Ramos (cell line): ENCODE results near the gene PCNX3.

Source experiments
- in situ Hi-C: fragments of 300-500 bp; cut with MboI; formaldehyde crosslinking; loops from one replicate; pipeline ENCODE4 v1.14.3; 2022; ENCODE audit warnings: low sequenced_read_pairs; ENCODE audit not compliant: unreplicated experiment

PCNX3 gene

DNA sequence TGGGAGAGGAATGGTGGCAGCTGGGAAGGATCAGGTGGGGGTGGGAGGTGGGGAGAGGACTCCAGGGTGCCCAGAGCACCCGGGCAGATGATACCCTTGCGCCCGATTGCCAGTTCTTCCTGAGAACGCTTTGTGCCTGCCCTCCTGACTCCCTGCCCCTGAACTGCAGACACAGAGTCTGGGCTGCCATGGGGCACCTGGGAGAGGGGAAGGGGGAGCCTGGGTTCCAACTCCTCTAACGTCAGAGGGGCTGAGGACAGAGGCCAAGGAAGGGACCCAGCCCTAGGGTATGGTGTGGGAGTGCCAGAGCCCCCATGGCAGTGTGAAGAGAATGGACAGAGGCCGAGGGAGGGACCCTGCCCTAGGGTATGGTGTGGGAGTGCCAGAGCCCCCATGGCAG, 19.1 kb upstream of the PCNX3 start:
- in situ Hi-C loops = no loop called here

DNA sequence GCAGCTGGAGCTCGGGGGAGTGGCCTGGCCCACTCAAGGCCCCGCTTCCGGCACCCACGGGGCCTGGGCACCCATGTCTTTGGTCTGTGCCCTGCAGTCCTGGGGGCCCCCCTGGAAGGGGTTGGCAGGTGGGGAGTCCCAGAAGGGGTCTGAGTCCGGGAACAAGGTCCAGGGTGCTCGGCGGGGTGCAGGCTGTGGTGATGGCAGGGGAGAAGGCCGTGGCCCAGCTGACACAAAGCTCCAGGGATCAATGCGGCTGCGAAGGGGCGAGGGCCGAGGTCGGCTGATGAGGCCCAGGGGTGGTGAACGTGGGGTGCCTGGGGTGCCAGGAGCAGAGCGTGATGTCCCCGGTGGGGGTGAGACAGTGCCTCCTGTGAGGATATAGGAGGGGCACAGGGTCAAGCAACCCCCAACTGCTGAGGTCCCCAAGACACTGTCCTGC, 17.3 kb upstream of the PCNX3 start:
- in situ Hi-C loops = no loop called here

DNA sequence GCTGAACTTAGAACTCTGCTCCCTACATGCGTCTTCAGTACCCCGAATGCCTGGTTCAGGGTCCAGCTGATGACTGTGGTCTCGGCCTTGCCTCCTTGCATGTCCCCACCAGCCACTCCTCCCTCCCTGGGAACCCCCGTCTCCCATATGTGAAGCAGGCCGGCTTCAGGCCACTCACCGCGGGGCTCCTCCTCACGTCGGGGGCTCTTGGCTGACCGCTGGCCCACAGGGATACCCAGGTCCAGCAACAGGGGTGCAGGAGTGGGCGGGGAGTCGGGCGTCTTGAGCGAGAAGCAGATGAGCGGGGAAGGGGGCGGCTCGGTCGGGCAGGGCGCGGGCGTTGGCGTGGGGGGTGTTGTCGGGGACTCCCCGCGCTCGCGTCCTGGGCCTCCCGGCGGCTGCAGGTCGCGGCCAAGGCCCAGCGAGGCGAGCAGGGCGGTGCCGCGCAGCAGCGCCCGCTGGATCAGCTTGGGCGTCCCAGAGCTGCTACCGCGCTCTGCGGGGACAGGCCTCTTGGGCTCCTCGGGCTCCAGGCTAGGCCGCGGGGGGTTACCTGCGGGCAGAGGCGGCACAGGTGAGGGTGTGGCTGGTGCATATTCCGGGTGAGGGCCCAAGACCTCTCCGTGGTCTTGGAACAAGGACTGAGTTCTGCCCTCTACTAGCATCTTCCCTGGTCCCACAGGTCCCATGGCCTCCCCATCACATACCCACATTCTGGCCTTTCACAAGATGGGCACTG, 16.2 kb upstream of the PCNX3 start:
- in situ Hi-C loops = no loop called here

DNA sequence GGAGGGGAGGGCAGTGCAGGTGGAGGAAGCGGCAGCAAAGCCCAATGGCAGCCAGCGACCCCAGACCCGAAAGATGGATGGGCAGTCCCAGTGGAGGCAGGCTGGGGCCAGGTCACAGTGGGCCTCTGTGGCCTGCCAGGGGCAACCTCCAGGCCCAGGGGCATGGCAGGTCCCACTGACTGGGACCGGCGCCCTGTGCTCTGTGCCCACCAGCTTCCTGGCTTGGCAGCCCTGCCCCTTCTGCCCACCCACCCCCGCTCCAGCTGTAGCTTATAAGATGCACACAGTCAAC, 15.7 kb upstream of the PCNX3 start:
- in situ Hi-C loops = no loop called here

DNA sequence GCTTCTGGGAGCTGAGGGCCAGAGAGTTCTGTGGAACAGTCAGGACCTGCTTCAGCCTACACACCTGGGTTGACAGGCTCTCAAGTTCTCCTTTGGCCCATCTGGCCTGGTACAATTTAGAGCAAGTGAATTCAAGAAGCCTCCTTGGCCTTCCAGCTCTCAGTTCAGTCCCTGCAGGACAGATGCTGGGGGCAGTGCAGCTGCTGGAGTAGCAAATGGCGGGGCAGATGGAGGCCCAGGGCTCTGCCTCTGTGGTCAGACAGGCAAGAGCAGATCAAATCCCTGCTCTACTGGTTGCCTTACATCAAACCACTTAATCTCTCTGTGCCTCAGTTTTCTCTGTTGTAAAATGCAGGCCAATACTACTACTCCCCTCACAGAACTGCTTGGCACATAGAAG, 11.3 kb upstream of the PCNX3 start:
- in situ Hi-C loops = no loop called here

DNA sequence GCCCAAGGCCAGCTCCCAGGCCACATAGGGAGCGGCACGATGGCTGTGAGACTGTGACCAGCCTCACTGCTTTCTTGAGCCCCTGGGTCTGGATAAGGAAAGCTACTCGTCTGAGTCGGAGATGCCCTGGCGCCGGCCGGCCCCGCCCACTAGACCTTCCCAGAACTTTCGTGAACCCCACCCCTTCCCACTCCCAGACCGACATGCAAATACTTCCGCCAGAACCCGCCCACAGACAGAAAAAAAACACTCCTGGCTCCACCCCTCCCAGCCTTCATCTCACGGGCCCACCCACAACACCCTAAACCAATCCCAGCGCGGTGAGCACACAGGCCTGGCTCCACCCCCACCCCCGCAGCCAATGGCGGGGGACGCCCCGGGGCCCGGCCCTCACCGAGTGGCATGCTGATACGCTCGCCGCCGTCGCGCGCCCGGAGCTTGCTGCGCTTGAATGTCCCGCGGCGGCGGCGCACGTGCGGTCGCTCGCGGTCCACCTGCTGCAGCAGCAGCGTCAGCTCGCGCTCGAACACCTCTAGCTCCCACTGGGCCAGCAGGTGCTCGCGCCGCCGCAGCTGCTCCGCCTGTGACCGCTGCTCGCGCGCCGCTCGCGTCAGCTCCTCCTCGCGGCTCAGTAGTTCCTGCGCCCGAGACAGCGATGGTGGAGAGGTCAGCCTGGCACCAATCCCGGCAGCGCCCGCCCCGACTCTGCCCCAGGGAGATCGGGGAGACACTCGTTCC, 8.5 kb upstream of the PCNX3 start:
- in situ Hi-C loops = no loop called here

DNA sequence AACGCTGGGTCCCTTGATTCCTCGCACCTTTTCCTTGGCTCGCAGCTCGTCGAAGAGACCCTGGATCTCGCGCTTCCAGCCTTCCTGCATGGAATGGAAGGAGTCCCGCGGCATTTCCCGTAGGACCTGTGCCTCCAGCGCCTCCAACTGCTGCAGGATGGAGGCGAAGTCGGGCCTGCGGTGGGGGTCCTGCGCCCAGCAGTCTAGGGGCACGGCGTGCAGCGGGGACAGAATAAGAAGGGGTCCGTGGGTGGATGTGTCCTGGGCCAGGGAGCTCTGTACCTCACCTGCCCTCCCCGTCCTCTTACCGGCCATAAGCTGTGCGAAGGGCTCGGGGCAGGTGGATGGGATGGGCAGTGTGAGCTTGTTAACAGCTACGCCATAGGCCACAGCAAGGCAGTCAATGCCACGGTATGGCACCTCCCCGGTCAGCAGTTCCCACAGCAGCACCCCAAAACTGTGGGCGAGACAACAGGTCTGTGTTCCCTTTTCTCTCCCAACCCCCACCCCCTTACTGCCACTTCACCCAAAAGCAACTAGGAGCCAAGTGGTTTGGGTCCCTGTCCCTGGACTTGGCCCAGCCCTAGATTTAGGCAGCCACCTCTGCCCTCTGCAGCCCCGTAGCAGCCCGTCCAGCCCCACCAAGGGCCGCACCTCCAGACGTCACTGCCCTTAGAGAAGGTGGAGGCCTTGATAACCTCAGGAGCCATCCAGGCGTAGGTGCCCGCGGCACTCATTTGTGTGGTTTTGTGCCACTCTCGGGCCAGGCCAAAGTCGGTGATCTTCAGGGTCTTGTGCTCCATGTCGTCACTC, 7.8 kb upstream of the PCNX3 start:
- in situ Hi-C loops = no loop called here

DNA sequence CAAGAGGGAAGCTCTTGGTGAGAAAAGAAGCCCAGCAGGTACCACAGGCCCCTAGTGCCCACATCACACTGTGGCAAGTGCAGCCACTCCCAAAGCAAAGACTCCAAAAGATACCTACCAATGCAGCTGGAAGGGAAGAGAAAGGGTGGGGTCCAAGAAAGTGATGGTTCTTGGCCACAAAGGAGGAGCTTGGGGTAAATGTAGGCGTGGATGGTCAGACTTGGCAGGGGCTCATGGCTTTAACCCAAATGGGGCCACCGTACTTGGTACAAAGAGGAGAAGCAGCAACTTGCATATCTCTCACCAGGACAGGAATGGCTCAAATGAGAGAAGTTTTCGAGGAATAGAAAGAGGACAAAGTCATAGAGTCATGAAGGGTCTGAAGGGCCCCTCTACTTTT, 6.3 kb upstream of the PCNX3 start:
- in situ Hi-C loops = no loop called here

DNA sequence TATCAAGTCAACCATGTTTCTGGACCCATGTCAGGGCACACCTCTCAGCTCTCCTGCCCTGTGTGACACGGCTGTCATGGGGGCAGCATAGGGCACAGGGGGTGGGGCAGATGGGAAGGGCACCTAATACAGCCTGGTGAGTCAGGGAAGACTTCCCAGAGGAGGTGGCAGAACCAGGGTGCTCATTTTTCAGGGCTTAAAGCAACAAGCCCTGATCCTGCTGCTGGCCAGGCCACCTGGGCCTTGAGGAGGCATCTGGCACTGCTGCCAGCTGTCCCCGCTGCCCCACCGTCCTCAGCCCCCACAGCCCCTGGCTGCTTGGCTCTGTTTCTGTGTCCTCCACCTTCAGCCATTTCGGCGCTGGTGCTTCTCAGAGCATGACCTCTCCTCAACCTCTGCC, 5.9 kb upstream of the PCNX3 start:
- in situ Hi-C loops = no loop called here

DNA sequence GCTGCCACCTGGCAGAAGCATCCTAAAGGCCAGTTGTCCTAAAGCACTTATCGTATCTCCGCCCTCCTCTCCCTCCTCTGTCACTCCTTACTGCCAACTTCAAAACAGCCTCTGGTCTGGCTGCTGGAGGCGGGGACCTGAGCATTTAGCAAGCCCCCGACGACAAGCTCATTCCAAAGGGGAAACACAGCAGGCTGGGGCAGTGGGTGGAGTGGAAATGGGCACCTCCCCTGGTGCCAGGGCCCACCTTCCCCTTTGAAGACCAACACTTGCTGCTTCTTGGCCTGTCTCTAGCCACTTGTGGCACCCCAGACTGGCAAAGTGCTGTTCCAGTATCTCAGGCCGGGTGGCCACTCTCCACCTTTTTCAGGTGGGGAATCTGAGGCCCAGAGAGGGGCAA, 5.2 kb upstream of the PCNX3 start:
- in situ Hi-C loops = no loop called here

DNA sequence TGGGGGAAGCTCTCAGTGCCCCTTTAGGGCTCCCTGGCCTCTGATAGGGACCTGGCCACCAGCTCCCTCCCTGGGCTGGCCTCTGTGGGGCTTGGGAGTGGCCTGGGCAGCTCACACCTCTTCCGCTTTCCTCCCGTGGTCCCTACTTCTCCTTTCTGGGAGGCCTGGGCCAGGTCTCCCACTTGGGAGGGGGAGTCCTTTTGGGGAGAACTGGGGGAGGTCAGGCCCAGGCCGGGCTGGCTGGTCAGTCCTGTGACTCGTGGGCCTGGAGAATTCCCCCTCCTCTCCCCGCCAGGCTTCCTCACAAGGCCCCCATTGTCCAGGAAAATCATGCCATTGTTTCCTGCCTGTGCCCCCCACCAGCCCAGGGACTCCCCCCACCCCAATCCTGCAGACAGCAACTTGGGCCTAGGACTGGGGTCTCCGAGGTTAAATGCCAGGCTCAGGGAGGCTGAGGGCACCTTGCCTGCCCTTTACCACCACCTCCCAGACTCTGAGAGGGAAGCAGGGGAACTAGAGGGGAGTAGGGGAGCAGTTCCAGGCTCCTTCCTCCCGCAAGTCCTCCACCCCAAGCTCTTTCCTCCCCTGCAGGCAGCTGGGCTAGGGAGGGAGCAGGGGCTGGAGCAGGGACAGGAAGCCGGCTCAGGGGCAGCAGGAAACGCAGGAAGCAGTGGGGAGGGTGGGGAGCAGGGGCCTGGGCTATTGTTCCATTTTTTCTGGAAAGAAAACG, 4.4 kb upstream of the PCNX3 start:
- in situ Hi-C loops = no loop called here

DNA sequence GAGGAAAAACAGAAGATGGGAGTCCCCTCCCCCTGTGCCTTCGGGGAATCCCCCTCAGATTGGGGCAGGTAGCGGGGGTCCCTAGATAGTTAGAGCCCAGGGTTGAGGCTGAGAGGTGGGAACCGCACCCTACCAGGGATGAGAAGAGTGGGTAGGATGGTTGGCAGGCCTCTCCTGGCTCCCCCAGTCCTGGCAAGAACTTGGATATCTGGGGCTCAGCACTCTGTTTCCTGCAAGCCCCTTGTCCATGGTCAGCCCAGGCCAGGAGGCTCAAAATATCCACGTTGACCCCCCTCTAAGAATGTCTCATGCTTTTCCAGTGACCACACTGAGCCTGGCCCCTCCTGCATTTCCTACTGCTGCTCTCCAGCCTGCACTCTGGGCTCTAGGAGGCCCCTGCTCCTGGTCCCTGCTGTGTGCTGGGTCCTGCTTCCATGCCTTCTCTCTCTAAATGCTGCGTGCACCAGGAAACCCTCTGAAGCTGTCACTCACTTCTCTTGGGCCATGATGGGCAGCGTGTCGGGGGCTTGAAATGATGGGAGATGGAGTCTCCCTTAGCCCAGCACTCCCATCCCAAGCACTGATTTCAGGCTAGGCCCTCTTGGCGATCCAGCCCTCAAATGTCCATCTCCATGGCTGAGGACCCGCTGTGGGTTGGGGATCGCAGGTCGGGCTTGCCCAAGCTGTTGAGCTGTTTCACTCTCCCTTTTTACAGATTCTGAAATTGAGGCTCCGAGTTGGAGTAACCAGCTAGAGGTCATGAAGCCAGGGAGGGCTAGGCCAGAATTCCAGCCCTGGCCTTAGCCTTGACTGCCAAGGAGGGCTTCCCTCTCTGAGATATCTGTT, 3.6 kb upstream of the PCNX3 start:
- in situ Hi-C loops = no loop called here

DNA sequence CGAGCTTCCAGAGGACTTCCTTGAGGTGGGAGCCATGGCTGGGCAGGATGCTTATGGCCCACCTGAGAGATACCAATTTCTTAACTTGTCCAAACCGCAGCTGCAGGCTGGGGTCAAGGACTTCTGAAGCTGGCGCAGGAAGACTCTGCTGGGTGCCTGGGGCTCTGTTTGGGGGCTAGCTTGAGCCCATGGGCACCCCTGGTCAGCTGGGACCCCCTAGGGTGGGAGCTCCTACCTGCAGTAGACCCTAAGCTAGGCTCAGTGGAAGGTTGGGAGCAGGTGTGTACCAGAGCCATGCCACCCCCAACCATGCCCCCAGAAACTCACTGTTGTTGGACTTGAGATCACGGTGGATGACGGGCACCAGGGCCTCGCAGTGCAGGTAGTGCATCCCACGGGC, 2.9 kb upstream of the PCNX3 start:
- in situ Hi-C loops = no loop called here

DNA sequence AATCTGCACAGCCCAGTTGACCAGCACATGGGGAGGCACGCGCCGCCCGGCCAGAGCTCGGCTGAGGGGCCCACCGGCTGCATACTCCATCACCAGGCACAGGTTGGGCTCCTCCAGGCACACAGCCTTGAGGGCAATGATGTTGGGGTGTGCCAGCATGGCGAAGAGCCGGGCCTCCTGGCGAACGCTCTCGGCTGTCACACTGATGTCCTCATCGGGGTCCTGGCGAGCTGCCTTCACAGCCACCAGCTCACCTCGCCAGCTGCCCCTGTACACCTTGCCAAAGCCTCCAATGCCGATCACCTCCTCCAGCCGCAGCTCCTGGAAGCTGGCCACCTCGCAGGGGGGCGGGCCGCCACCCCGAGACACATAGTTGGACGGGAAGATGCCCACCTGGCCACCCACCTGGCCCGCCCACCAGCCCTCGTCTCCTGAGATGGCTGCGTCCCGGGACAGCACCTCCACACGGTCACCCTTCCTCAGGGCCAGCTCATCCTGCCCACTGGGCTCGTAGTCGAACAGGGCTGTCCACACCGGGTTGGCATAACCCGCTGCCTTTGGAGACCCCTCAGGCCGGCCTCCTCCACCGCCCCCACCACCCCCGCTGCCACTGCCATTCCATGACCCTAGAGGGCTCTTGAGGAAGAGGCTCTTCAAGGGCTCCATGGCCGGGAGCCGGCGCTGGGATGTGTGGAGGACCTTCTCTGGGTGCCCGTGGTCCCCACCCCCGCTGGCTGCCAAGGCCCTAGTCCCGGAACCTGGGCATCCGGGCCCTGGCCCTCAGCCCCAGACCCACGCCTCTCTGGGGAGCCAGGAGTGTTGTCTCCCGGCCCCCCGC, 2.3 kb upstream of the PCNX3 start:
- in situ Hi-C loops = no loop called here

DNA sequence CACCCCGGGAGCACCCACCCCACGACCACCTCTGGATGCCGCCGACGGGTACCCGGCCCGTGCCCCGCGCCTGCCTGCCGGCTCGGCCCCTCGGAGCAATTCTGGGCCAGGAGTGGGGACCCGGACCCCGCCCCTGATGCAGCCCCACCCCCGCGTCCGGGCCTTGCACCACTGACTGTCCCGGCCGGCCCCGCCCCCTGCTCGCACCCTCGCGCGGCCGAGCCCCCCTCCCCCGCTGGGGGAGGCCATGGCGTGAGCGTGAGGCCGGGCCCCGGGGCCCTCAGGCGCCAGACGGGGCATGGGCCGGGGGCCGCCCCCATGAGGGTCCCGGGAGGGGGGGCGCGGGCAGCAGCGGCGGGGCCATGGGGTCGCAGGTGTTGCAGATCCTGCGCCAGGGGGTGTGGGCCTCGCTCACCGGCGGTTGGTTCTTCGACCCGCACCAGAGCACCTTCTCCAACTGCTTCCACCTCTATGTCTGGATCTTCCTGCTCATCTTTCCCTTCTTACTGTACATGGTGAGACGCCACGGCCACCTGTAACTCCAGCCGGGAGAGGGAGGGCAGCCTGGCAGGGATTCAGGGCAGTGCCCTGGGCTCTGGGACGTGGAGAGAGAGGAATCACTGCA, 486 bp downstream of the PCNX3 start:
- in situ Hi-C loops = no loop called here

DNA sequence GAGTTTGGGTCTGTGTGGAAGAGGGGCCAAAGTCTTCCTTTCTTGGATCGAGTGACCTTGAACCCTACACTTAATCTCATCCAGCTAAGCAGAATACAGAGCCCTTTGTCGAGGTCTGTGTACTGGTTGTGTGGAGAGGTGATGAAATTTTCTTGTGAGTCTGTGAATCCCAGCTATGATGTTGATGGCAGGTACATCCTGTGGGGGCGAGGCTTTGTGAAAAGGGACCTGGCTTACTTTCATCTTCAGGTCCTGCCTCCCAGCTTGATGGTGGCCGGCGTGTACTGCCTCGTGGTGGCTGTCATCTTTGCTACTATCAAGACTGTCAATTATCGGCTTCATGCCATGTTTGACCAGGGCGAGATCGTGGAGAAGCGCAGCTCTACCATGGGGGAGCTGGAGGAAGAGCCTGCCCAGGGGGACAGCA, 1.0 kb downstream of the PCNX3 start:
- in situ Hi-C loops = no loop called here

DNA sequence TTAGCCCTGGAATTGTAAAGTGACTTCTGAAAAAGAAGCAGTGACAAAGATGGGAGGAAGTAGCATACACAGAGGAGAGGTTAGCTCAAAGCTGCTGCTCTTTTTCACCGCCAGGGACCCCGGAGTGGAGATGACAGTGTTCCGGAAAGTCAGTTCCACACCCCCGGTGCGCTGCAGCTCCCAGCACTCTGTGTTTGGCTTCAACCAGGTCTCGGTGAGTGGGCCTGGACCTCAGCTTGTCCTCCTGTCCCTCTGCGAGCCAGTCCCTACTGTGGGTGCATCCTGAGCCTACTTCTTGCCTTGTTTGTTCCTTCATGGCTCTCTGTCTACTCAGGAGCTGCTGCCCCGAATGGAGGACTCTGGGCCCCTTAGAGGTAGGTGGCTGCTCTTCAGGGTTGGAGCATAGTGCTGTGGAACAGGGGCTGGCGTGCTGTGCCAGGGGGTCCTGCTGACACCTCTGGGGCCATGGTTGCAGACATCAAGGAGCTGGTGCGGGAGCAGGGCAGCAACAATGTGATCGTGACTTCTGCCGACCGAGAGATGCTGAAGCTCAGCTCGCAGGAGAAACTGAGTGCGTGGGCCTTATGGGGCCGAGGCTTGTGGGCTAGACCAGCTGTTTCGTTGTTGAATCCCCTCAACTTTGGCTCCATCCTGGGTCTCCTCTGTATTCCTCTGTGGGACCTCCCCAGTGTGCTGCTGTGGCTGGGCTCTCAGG, 1.7 kb downstream of the PCNX3 start:
- in situ Hi-C loops = no loop called here
